HG03520 (cell line): ENCODE results near the gene MAN1A2.
"Not testable (repeated sequence)": the region's sequence is repeated elsewhere in the genome, so short reads cannot be mapped to it uniquely, and the experiment has no call there.

ENCODE experiments used
- ATAC-seq: cut with Tn5 transposase; IDR thresholded peaks from one replicate; pipeline ENCODE4 v1.9.1; 2021; ENCODE audit warnings: mild to moderate bottlenecking, moderate library complexity; ENCODE audit not compliant: unreplicated experiment

Gene MAN1A2

DNA sequence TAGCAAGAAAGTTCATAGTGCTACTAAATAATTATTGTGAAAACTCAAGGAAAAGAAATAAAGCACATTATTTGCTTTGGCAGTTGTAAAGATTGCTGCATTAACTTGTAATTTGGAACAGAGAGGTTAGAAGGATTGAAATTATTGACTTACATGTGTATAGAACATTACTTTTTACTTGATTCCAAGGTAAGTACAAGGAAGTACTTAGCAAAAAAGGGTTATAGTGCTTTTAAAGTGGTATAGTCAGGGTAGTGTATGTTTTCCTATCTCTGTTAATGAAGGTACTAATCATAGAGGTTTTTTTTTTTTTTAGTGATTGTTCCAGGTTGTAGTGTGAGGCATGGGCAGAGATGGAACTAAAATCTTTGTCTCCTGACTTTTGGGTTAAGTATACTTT lies 29.4 kb downstream of the MAN1A2 start:
- no peak for ATAC-seq

DNA sequence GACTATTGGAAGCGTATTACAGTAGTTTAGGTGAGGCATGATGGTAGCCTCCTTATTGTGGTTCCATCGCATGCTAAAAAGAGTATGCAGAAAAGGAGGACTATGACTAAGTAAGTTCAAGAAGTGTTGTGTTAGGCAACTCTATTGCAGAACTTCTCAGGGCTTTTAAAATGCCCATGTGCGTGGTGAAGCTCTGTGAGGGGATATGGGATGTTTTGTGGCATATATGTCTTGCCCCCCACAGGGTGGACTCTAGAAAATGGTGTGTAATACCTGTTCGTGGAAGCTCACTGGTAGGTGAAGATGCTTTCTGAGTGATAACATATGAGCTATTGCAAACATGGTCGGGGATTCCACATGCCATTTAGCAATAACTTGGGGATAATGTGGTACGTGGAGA lies 31.7 kb downstream of the MAN1A2 start:
- no peak for ATAC-seq

DNA sequence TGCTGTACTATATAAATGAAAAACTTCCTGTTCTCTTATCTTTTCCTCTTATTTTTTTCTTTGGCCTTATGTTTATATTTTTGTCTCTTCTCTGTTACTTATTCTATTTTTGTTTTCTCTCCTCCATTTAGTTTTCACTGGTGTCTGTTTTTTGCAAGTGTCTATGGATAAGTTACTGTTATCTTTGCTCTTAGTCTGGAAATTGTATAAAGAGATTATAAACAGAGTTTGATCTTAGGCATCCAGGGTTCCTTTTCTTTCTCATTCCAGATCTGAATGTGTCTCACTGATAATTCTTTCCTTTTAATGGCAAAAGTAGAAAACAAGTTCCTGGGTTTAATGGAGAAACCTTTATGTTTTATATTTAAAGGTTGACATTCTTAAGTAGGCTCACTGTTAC lies 34.5 kb downstream of the MAN1A2 start:
- ATAC-seq, result no peak

DNA sequence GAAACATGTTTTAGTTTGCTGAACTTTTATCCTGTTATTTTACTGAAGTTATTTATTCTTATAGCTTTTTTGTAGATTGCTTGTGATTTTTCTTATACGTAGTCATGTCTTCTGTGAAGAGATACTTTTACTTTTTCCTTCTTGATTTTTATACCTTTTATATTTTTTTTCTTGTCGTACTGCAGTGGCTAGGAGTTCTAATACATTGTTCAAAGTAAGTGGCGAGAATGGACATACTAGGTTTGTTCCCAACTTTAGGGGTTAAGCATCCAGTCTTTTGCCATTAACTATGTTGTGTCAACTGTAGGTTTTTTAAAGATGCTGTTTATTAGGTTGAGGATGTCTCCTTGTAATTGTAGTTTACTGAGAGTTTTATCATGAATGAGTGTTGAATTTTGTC lies 36.3 kb downstream of the MAN1A2 start:
- ATAC-seq, result no peak

DNA sequence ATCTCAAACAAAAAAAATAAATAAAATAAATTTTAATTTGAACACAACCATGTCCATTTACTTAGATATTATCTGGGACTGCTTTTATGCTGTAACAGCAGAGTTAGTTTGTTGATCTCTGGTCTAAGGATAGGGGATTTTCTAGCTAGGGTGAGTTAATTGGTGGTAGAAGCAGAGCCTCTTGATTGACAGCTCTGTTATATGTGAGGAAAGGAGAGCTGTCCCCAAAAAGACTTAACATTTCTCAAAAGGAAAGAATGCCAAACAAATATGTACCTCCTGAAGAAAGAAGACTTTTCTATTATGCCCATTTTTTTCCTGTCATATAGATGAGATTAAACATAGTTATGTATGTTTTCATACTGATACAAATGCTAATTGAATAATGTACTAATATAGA lies 37.8 kb downstream of the MAN1A2 start:
- no peak for ATAC-seq

DNA sequence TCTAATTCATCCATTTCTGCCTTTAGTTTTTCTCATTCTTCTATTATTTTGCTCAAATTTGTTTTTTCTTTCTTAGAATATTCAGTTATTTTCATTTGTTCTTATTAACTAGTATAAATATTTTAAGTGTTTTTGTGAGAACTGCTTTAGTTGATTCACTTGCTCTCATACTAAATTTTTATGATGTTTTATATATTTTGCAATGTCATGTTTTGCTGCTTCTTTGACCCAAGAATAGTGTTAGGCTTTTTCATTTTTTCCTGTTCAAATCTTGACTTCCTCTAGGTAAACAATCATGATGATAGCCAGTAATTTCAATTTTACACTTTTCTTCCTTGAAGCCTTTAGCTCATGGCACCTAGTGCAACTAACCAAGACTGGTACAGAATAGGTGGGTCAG lies 45.2 kb downstream of the MAN1A2 start:
- no peak for ATAC-seq

DNA sequence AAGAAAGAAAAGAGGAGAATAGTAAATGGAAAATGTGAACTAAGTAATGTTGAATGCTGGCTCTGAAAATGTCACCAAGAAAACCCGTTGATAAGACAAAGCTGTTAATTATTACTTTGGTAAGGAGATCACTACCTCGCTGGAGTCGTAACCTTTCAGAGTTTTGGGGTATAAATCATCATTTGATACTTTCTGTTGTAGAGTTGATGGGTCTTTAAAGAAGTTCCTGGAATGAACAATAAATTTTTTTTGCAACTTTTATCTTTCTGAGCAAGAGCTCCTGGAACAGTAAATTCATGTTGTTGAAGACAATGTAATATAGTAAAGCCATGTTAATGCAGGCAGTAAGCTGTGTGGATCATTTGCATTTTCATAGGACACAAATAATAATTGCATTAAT lies 46.2 kb downstream of the MAN1A2 start:
- ATAC-seq, result no peak

DNA sequence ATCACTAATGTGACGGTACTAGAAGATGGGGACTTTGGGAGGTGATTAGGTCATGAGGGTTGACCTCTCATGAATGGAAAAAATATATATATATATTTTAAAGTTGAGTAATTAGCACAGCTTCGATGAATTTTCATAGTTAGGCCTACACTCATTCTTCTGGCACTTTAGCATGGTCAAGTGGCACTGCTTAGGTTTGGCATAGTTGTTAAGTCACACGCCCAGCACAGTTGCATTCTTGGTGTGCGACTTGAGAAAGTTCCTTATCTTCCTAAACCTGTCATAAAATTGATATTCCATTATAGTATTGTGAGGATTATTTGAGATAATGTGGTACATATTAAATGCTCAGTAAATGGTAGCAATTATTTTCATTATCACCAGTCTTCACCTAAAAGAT lies 47.7 kb downstream of the MAN1A2 start:
- no peak for ATAC-seq

DNA sequence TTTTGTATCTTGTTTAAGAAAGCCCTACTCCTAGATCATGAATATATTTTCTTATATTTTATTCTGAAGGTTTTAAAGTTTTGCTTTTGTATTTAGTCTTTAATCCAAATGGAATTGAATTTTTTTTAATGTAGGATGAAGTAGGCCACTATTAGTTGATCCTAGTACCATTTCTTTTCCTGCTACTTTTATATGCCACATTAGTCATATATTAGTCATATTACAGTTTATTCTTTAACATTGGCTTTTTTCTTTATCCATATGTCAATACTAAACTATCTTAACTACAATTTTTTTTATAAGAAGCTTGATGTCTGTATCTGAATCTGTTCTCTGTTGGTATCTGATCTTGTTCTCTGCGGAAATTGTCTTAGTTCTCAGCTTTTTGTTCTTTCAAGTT lies 48.8 kb downstream of the MAN1A2 start:
- no peak for ATAC-seq

DNA sequence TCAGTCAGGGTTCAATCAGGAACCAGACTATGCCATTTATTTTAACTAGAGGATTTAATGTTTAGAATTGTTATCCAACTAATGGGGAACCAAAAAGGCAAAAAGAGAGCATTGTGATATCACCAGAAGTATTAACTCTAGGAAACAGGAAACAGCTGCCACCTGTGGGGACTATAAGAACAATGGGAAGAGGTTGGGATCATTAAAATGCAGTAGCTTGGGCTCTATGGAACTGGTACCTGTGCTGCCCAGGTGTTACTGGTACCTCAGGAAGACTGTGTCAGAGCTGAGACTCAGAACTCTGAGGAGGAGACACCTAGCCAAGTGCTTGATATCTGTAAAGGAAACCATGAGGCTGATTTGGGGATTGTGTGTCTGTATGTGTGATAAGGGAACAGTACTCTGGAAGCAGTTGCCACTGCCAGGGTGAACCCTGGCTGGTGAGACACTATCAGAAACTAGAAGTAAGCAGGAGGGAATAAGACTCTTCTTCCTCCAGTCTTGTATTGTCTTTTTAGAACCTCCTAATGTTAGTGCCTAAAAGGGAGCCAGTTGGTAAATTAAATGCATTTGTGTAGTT lies 49.4 kb downstream of the MAN1A2 start:
- ATAC-seq, result no peak

DNA sequence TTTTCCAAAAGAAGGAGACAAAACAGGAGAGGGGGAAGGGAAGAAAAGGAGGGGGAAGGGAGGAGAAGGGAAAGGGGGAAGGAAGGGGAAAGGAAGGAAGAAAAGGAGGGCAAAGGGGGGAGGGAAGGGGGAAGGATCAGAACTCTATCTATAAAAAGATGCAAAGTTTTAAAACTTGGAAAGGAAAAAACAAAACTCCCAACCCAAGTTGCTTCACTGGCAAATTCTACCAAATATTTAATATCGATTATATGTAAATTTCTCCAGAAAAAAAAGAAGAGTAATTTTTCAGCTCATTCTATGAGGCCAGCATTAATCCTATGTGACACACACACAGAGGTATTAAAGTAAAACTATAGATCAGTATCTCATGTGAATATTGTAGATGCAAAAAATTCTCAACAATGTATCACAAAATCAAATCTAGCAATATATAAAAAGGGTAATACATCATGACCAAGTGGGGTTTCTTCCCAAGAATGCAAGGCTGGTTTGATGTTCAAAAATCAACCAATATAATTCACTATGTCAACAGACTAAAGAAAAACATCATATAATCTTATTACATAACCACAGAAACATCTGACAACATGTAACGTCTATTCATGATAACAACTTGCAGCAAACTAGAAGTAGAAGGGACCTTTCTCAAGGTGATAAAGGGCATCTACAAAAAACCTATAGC lies 57.9 kb downstream of the MAN1A2 start:
- no peak for ATAC-seq

DNA sequence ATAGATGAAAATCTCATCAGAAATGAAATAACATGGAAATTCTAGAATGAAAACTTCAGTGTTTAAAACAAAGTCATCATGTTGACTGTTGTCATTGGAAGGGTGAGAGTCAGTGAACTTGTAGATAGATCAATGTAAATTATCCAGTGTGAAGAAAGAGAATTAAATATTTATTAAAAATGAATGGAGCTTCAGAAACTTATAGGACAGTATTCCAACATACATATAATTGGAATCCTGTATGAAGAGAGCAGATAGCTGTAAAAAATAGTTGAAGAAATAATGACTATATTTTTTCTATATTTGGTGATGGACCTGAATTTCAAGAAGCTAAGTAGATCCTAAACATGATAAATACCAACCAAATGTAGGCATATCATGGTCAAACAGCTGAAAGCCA lies 60.0 kb downstream of the MAN1A2 start:
- no peak for ATAC-seq

DNA sequence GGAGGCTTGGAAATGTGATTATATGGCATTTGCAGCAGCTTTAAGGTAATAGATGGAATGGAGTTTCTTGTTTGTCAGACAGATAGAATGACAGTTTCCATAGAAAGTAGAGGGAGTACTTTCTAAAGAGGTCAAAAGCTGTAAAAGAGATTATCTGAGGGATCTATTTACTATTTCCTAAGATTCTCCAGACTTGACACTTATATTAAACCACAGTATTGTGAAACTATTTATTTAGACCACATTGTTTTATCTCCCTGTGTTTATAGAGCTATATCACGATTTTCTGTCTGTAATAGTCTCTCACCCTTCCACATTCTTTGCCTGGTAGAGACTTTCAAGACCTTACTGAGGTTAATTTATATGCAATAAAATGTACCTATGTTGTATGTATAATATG lies 66.7 kb downstream of the MAN1A2 start:
- ATAC-seq, result no peak

DNA sequence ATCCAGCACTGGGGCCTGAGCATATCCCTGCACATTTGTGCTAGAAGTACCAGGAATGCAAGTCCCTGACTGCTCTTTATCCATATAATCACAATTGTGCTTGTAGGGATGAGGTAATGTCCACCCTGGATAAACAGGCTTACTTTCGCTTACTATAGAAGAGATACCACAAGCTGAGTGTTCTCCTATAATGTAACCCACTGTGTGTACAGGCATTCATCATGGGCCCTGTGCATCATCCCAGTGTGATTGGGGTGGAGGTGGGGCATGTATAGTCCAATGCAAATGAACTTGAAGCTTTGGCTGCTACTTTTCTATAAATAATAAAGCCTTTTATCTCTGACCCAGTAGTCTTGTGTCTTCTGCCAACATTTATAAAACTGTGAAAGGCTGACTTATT lies 69.3 kb downstream of the MAN1A2 start:
- ATAC-seq, result no peak

DNA sequence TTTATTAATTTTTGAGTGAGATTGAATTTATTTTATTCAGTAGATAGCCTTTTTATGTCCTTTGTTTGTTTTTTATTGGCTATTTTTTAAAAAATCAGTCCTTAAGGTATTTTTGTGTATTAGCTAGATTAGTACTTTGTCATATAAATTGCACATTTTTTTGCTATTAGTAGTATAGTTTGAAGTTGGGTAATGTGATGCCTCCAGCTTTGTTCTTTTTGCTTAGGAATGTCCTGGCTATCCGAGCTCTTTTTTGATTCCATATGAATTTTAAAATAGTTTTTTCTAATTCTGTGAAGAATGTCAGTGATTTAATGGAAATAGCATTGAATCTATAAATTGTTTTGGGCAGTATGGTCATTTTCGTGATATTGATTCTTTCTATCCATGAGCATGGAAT lies 80.4 kb downstream of the MAN1A2 start:
- no peak for ATAC-seq

DNA sequence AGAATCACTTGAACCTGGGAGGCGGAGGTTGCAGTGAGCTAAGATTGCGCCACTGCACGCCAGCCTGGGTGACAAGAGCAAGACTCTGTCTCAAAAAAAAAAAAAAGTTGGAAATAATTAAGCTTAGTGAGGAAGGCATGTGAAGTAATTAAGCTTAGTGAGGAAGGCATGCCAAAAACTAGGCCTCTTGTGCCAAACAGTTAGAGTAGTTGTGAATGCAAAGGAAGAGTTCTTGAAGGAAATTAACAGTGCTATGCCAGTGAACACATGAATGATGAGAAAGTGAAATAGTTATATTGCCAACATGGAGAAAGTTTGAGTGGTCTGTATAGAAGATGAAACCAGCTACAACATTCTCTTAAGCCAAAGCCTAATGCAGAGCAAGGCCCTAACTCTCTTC lies 85.0 kb downstream of the MAN1A2 start:
- ATAC-seq, result no peak

DNA sequence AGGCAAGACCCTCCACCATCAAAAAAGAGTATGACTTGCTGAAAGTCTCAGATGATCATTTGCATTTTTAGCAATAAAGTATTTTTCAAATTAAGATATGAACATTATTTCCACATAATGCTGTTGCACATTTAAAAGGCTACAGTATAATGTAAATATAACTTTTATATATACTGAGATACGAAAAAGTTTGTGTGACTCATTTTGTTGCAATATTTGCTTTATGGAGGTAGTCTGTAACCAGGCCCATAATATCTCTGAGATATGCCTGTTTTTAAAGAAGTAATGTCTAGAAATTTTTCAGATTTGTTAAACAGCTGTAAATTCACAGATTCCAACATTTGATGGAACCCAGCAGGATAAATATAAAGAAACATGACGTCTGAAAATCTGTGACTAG lies 86.7 kb downstream of the MAN1A2 start:
- no peak for ATAC-seq

DNA sequence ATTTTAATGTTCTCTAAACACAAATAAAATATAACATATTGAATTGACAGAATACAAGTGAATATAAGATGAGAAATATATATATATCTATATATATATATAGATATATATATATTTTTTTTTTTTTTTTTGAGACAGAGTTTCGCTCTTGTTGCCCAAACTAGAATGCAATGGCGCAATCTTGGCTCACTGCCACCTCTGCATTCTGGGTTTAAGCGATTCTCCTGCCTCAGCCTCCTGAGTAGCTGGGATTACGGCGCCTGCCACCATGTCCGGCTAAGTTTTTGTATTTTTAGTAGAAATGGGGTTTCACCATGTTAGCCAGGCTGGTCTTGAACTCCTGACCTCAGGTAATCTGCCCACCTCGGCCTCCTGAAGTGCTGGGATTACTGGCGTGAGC lies 91.2 kb downstream of the MAN1A2 start:
- ATAC-seq, result not testable (repeated sequence)

DNA sequence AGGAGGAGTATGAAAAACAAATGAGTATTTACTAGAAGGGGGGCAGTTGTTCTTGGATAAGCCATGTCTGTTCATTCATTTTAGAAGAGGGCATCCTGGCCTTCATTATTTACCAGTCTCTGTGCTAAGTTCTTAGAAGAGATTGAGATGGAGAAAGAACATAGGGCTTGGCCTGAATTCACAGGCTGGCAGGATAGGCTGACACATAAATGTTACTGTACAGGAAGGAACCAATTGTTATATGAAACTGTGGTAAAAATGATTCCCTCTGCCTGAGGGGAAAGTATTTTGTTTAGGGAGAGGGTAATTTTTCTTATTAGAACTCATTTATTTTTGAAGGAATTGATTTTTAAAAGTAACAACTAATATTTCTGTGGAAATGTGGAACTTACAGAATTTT lies 99.5 kb downstream of the MAN1A2 start:
- no peak for ATAC-seq

DNA sequence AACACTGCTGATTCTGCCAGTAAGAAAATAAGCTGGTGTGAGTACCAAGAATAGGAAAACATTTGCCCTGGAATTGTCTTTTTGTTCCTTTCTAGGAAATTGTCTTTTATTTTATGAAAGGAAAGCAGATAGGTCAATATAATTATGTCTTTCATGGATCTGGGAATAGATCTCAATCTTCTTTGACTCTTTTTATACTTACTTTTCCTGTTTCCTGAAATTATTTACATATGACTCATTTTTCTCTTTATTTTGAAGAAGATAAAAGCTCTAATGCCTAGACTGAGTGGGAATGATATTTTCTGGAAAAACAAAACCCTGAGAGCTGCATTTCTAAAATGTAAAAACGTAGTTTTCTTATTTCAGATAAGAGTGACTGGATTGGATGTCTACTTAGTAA lies 100.1 kb downstream of the MAN1A2 start:
- no peak for ATAC-seq

DNA sequence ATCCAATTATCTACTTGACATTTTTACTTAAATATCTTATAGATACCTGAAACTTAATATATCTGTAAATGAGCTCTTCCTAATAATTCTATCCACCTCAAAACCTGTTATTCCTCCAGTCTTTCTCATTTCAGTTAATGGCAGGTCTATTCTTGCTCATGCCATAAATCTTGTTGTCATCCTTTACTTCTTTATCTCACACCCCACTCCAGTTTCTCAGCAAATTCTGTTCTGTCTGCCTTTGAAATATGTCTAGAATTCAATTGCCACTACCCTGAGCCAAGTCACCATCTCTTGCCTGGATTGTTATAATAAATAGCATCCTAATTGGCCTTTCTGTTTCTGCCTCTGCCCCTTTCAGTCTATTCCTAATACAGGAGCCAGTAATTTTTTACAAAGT lies 105.8 kb downstream of the MAN1A2 start:
- no peak for ATAC-seq

DNA sequence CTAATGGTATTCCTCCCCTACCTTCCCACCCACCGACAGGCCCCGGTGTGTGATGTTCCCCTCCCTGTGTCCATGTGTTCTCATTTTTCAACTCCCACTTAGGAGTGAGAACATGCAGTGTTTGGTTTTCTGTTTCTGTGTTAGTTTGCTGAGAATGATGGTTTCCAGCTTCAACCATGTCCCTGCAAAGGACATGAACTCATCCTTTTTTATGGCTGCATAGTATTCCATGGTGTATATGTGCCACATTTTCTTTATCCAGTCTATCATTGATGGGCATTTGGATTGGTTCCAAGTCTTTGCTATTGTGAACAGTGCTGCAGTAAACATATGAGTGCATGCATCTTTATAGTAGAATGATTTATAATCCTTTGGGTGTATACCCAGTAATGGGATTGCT lies 108.2 kb downstream of the MAN1A2 start:
- ATAC-seq, result not testable (repeated sequence)

DNA sequence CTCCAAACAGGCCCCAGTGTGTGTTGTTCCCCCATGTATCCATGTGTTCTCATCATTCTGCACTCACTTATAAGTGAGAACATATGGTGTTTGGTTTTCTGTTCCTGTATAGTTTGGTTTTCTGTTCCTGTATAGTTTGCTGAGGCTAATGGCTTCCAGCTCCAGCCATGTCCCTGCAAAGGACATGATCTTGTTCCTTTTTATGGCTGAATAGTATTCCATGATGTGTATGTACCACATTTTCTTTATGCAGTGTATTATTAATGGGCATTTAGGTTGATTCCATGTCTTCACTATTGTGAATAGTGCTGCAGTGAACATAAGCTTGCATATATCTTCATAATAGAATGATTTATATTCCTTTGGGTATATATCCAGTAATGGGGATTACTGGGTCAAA lies 111.8 kb downstream of the MAN1A2 start:
- ATAC-seq, result no peak
